B cell (primary cell): ENCODE data around the gene TMSB15C. TPM values are rescaled to one million over a fixed set of nuclear protein-coding genes. Genes with fewer than 3 reads are reported as not detected.

ENCODE experiments used
- ATAC-seq: fragments of 200-7000 bp; cut with Tn5 transposase; one replicate; pipeline ENCODE4 v1.10.0; 2021; ENCODE audit warnings: low read depth, mild to moderate bottlenecking, moderate number of reproducible peaks, moderate library complexity
- CTCF ChIA-PET: fragments of 350-600 bp; sonication (Branson Sonifier 250); formaldehyde crosslinking; loops from one replicate; lab custom pipeline; 2021; ENCODE audit warnings: antibody characterized with exemption, inconsistent platforms; lab: Charles Lee
- POLR2A ChIA-PET: fragments of 350-600 bp; sonication (Branson Sonifier 250); formaldehyde crosslinking; loops from one replicate; lab custom pipeline; 2021; ENCODE audit warnings: antibody characterized with exemption; lab: Charles Lee
- DNase-seq: peaks from one replicate; pipeline ENCODE4 v3.0.0; 2013
- H2AFZ ChIP-seq: 2 replicates; pipeline ENCODE4 v1.6.1; 2012; ENCODE audit warnings: mild to moderate bottlenecking, low read depth, low read length; ENCODE audit not compliant: insufficient read depth, poor library complexity, severe bottlenecking
- H3K27ac ChIP-seq, 2 donors: 1 replicate in 1 of 2; 2 replicates in 1 of 2; pipeline ENCODE4 v1.5.1; 2012 to 2013; ENCODE audit warnings: low read length in 2 of 2, mild to moderate bottlenecking in 2 of 2, moderate library complexity in 1 of 2
- H3K27me3 ChIP-seq, 4 experiments: fragments of 200-600 bp in 1 of 4; sonication (generic) in 1 of 4; replicated peaks in 1 of 4; 1 replicate in 2 of 4; 2 replicates in 2 of 4; pipeline versions ENCODE4 v1.6.1 to v1.7.0; 2013 to 2016; ENCODE audit warnings: low read length in 3 of 4, mild to moderate bottlenecking in 2 of 4, mixed read lengths in 1 of 4, moderate library complexity in 1 of 4; ENCODE audit not compliant: insufficient read depth in 4 of 4, control insufficient read depth in 3 of 4; ENCODE audit errors: control extremely low read depth in 1 of 4
- H3K36me3 ChIP-seq, 2 experiments: replicated peaks in 1 of 2; 1 replicate in 1 of 2; 2 replicates in 1 of 2; pipeline versions ENCODE4 v1.6.1 to v1.7.1; 2013; ENCODE audit warnings: low read length in 1 of 2; ENCODE audit not compliant: insufficient read depth in 2 of 2, control insufficient read depth in 1 of 2; ENCODE audit errors: control extremely low read depth in 1 of 2, extremely low read depth in 1 of 2
- H3K4me1 ChIP-seq, 2 donors: fragments of 200-600 bp in 1 of 2; sonication (generic) in 1 of 2; 1 replicate in 1 of 2; 2 replicates in 1 of 2; pipeline versions ENCODE4 v1.5.1 to v1.6.1; 2013 to 2017; ENCODE audit warnings: low read length in 2 of 2; ENCODE audit not compliant: control insufficient read depth in 2 of 2, insufficient read depth in 2 of 2
- H3K4me2 ChIP-seq: replicated peaks from 2 replicates; pipeline ENCODE3; 2012; ENCODE audit warnings: mild to moderate bottlenecking, low read depth, low read length; ENCODE audit not compliant: poor library complexity, severe bottlenecking
- H3K4me3 ChIP-seq, 5 experiments: fragments of 200-600 bp in 1 of 5; sonication (generic) in 1 of 5; 1 replicate in 3 of 5; 2 replicates in 2 of 5; pipeline versions ENCODE4 v1.5.1 to v1.7.0; 2011 to 2016; ENCODE audit warnings: low read length in 4 of 5, mild to moderate bottlenecking in 4 of 5, low read depth in 2 of 5, control low read depth in 1 of 5, moderate library complexity in 1 of 5; ENCODE audit not compliant: insufficient read depth in 1 of 5; ENCODE audit errors: control extremely low read depth in 1 of 5, extremely low read depth in 1 of 5
- H3K79me2 ChIP-seq: fragments of 200-600 bp; sonication (generic); one replicate; pipeline ENCODE4 v1.6.0; 2016; ENCODE audit warnings: low read length; ENCODE audit not compliant: control insufficient read depth, insufficient read depth
- H3K9ac ChIP-seq: fragments of 200-600 bp; sonication (generic); 2 replicates; pipeline ENCODE4 v1.6.1; 2017; ENCODE audit warnings: mild to moderate bottlenecking, low read length, moderate library complexity
- H3K9me3 ChIP-seq, 3 donors: one replicate each; pipeline versions ENCODE4 v1.6.1 to v1.7.1; 2013; ENCODE audit warnings: low read length in 2 of 3; ENCODE audit not compliant: control insufficient read depth in 2 of 3, insufficient read depth in 1 of 3; ENCODE audit errors: control extremely low read depth in 1 of 3
- H4K20me1 ChIP-seq: 2 replicates; pipeline ENCODE4 v1.6.0; 2012; ENCODE audit warnings: mild to moderate bottlenecking, low read length; ENCODE audit not compliant: insufficient read depth, control insufficient read depth, poor library complexity, severe bottlenecking
- H3K27ac Mint-ChIP-seq: one replicate; pipeline ENCODE4 v1.8.0; 2021; ENCODE audit warnings: mixed read lengths
- H3K27me3 Mint-ChIP-seq: one replicate; pipeline ENCODE4 v1.8.0; 2021; ENCODE audit warnings: mixed read lengths
- H3K4me1 Mint-ChIP-seq: one replicate; pipeline ENCODE4 v1.8.0; 2021; ENCODE audit warnings: mixed read lengths
- H3K4me3 Mint-ChIP-seq: one replicate; pipeline ENCODE4 v1.8.0; 2021; ENCODE audit warnings: mixed read lengths
- H3K9me3 Mint-ChIP-seq: one replicate; pipeline ENCODE4 v1.8.0; 2022; ENCODE audit warnings: mixed read lengths; ENCODE audit not compliant: insufficient read depth
- CTCF ChIP-seq: fragments of 200-600 bp; IDR thresholded peaks from one replicate; pipeline ENCODE4 v1.8.0; 2022; ENCODE audit warnings: antibody characterized with exemption, mild to moderate bottlenecking
- EZH2 ChIP-seq: IDR thresholded peaks from 2 replicates; pipeline ENCODE4 v1.6.1; 2012; ENCODE audit warnings: borderline replicate concordance, low read depth, mild to moderate bottlenecking, moderate library complexity, low read length; ENCODE audit not compliant: insufficient read depth, poor library complexity, severe bottlenecking
- WGBS: methylation state at CpG from one replicate; pipeline ENCODE4 v1.1.5; 2013; ENCODE audit warnings: missing lambda C conversion rate; ENCODE audit not compliant: insufficient coverage; 5-methylcytosine and 5-hydroxymethylcytosine counted together
- intact Hi-C: fragments of 100-400 bp; cut with micrococcal nuclease; formaldehyde crosslinking; loops from one replicate; pipeline ENCODE4 v1.10.0; 2022
- polyA plus RNA-seq: library from polyadenylated mRNA; depleted of rRNA; stranded (reverse); fragments of >200 nt; gene quantifications from 2 replicates; pipeline ENCODE4 v1.2.3, GENCODE V29; 2012
- total RNA-seq, 2 donors: library from RNA; stranded (reverse); fragments of 120-200 nt in 1 of 2; gene quantifications; 1 replicate in 1 of 2; 2 replicates in 1 of 2; pipeline versions ENCODE4 v1.2.3 to v1.2.4, GENCODE V29; 2013 to 2022

The TMSB15C gene
- total and polyA plus RNA-seq, 2 donors (not counting 1 experiment from before 2014, with no cell fraction given) = 1.1 to 4.5 TPM

DNA sequence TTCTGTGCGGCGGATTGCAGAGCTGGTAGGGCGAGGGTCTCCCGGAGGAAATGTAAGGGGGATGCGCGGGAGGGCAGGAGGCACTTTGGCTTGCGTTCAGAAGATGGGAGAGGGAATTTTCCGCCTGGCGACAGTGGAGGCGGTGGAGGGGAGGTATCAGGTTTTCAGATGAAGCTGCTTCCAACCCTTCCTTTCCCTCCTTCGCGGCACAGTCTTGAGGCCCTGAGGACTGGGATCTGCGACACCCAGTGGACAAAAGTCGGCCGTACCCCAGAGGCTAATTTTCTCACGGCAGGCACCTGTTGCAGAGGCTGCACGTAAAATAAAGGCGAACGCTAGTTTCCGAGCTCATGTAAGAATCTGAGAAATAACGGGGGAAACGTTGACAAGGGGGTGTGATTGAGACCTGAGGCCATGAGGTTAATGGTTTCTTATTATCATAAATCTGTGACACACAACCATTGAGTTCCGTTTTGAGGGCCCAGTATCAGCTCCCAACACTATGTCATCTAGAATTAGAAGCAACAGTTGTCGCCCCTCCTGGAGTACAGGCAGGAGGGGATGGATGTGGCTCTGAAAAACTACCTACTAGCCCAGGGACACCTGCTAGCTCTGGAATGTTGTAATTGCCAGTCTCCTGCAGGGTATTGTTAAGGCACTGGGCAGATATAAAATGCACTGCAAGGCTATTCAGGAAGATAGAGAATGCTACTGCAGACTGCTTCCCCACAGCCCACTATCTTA is 37.4 kb upstream of the TMSB15C start:
- Mint-ChIP-seq H3K9me3 (no peaks in the 10 kb centered on the region), H3K4me3 (peak overlapping the region; percentile 92), H3K27ac (peak overlapping the region; percentile 91), H3K4me1 (peaks cover 41% of the 10 kb centered on the region), H3K27me3 (no peaks in the 10 kb centered on the region)
- ChIA-PET CTCF (interaction anchor here (0.6 to 3.6 kb wide), 12 partner anchors 8 to 268 kb away, joined by 3 to 31 read pairs (median 4); partner anchors contain the start of gene SLC25A53), POLR2A (interaction anchor here (0.6 to 1.9 kb wide), 5 partner anchors 12 to 52 kb away, joined by 3 to 10 read pairs (median 3); partner anchors contain the start of gene SLC25A53)
- DNase-seq = peak; percentile 65
- ATAC-seq = peak; percentile 63
- intact Hi-C loops = loop anchor here (1.0 to 5.0 kb wide), 3 partner anchors 15 to 426 kb away; partner anchors contain the start of genes MORF4L2 and SLC25A53
- WGBS = 0% methylated on average over 2 of the region's 24 CpGs
- Histone ChIP-seq H3K4me3 (peak overlapping the region; percentile 41 to 73 (median 65)), H3K4me2 (peak overlapping the region; percentile 71), H3K9me3 (no peaks in the 10 kb centered on the region), H3K9ac (peak overlapping the region; percentile 73), H4K20me1 (no peaks in the 10 kb centered on the region), H3K4me1 (peaks cover 29 to 39% of the 10 kb centered on the region in 2 donors), H3K27ac (peak overlapping the region; percentile 29 to 63), H3K79me2 (no peaks in the 10 kb centered on the region), H3K27me3 (no peaks in the 10 kb centered on the region), H2AFZ (peak overlapping the region; percentile 90), H3K36me3 (no peaks in the 10 kb centered on the region)
- no peak for TF ChIP-seq EZH2
- peak; percentile 53 for TF ChIP-seq CTCF
